ENCODE measurements around the gene ASTN2.

Gene ASTN2

GRCh38 chr9:117060963-117061362 lies 353.9 kb downstream of the ASTN2 start:
- FAIRE-seq (no peak), DNase-seq (ENCODE audit: insufficient read length, low spot score) (no peak)

GRCh38 chr9:117050007-117050406 lies 364.9 kb downstream of the ASTN2 start:
- no peak for TF ChIP-seq CTCF (IDR thresholded peaks at IDR 0.05; ENCODE audit: insufficient read depth, missing control alignments)
- DNase-seq (ENCODE audit: insufficient read length, low spot score) (no peak), FAIRE-seq (no peak)

More at GRCh38 chr9:117060963-117061362, 353.9 kb downstream of the ASTN2 start:
- no peak for TF ChIP-seq CTCF (IDR thresholded peaks at IDR 0.05; ENCODE audit: insufficient read depth, missing control alignments)

- DNase-seq (ENCODE audit: insufficient read length, low spot score) (no peak), FAIRE-seq (no peak)
- peak; percentile 28 for TF ChIP-seq CTCF (IDR thresholded peaks at IDR 0.05; ENCODE audit: insufficient read depth, missing control alignments)
These were observed 368.1 kb downstream of the ASTN2 start for GRCh38 chr9:117046666-117047327.

GRCh38 chr9:117044241-117044640 lies 370.6 kb downstream of the ASTN2 start:
- no peak for TF ChIP-seq CTCF (IDR thresholded peaks at IDR 0.05; ENCODE audit: insufficient read depth, missing control alignments)
- no peak for DNase-seq (ENCODE audit: insufficient read length, low spot score)
- no peak for FAIRE-seq

- no peak for DNase-seq (ENCODE audit: insufficient read length, low spot score)
- TF ChIP-seq CTCF (IDR thresholded peaks at IDR 0.05; ENCODE audit: insufficient read depth, missing control alignments) = no peak
- no peak for FAIRE-seq
These were observed 371.7 kb downstream of the ASTN2 start for GRCh38 chr9:117043159-117043558.

- no peak for FAIRE-seq
- TF ChIP-seq CTCF (IDR thresholded peaks at IDR 0.05; ENCODE audit: insufficient read depth, missing control alignments) = no peak
- DNase-seq (ENCODE audit: insufficient read length, low spot score) = no peak
These were observed 379.3 kb downstream of the ASTN2 start for GRCh38 chr9:117035546-117035945.

GRCh38 chr9:117034866-117035265 lies 380.0 kb downstream of the ASTN2 start:
- DNase-seq (ENCODE audit: insufficient read length, low spot score) (no peak), FAIRE-seq (no peak)
- TF ChIP-seq CTCF (IDR thresholded peaks at IDR 0.05; ENCODE audit: insufficient read depth, missing control alignments) = no peak
